Activated CD4-positive, alpha-beta T cell treated with anti-CD3 and anti-CD28 coated beads for 24 hours (primary cell): ENCODE results near the gene RAI1.
"Not testable (repeated sequence)": the region's sequence is repeated elsewhere in the genome, so short reads cannot be mapped to it uniquely, and the experiment has no call there.

Experiments
- DNase-seq, 2 donors: peaks; one replicate each; pipeline ENCODE4 v3.0.0-alpha.2; 2020; ENCODE audit warnings: low read depth in 2 of 2

Gene RAI1

DNA sequence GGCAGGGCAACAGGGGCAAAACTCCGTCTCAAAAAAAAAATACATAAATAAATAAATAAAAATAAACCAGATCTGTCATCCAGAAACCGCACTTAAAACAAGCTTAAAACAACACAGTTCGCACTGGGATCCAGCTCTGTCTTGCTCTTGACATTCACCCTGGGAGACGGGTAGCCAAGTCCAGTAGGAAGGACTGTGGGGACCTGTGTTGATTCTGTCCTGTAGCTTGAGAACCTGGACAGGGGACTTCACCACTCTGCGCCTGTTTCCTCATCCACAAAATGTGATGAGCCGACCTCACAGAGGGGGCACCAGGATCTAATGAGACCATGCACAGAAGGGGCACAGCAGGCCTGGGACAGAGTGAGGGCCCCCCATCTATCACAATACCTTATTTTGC, 1.5 kb upstream of the RAI1 start:
- DNase-seq: no peak

- DNase-seq: no peak
These were observed 626 bp upstream of the RAI1 start for GRCh38 chr17:17680477-17681186.

DNA sequence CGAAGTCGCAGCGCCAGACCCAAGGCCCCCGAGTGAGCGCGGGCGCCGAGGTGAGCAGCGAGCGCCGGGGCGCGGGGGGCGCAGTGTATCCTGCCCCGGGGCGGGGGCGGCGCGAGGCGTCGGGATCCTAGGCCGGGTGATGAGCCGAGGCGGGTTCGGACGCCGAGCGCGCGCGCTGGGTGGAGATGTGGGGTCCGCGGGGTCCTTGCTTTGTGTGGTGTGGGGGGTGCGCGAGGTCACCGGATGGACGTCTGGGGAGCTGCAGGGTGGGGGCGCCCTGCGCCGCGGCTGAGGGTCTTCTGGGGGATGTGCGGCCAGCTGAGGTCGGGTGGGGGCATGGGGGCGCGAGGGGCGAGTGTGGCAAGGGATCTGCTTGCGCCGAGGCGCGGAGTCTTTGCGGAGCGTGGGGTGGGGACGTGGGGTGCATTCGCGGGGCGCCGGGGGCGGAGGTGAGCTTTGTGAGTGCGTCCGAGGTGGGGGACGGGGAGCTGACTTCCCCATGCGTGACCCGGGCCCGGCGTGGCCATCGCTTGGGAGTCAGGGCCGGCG, 560 bp downstream of the RAI1 start:
- peak in 1 of 2 donors; percentile 18 for DNase-seq

- peak in 1 of 2 donors; percentile 40 for DNase-seq
These were observed 1.1 kb downstream of the RAI1 start for GRCh38 chr17:17682293-17682736.

DNA sequence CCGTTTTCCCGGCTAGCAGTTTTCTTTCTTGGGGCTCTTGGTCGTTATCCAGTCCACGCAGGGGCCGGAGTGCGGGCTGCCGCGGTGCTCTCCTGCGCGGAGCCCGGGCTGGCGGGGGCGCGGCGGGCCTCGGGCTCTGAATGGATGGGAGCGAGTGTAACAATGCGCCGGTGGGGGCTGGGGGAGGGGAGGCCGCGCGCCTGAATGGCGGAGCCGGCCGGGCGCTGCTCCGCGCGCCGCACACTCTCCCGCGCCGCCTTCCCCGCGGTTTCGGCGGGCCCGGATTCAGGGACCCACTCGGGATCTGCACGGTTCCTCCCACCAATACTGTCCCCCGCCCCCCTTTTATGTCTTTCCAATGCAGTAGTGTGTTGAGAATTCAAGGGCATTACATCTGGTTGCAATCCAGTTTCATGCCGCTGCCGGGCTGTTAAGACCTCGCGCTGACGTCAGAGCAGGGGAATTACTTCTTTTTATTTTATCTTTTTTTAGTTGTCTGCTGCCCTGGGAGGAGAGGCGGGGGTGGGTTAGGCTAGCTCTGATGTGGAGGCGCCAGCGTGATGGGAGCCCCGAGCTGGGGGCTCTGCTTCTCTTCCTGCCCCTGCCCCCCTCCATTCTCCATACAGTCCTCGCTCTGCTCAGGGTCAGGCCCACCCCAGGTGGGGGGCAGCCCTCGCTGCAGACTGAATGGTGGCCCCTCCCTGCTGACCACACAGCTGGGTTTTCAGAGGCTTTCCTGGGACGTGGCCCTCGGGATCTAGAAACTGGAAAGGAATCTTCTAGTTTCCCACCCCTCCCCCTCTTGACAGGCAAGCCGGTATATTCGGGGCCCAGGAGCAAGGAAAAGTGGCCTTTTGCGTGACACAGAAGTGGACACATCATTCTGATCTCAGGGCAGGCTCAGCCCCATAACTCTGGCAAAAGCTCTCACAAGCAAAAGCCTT, 1.8 kb downstream of the RAI1 start:
- peak; percentile 49 to 56 for DNase-seq

DNA sequence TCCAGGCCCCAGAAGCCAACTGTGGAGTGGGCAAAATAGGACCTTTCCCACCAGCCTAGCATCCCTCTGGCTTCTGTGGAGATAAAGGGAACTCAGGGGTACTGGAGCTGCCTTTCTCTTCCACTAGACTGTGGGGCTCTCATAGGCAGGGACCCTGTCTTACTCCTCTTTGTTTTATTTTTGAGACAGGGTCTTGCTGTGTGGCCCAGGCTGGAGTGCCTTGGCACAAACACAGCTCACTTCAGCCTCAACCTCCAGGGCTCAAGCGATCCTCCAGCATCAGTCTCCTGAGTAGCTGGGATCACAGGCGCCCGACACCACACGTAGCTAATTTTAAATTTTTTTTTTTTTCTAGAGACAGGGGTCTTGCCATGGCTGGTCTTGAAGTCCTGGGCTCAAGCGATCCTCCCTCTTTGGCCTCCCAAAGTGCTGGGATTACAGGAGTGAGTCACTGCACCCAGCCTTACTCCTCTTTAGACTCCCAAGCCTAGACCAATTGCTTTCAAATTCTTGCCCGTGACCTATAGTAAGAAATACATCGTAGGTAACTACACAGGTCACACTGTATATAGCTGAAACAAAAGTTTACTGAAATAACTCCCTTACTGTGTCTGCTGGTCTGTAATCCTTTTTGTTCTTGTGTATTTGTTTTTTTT, 2.6 kb downstream of the RAI1 start:
- no peak for DNase-seq

- no peak for DNase-seq
These were observed 3.9 kb downstream of the RAI1 start for GRCh38 chr17:17684906-17685774.

DNA sequence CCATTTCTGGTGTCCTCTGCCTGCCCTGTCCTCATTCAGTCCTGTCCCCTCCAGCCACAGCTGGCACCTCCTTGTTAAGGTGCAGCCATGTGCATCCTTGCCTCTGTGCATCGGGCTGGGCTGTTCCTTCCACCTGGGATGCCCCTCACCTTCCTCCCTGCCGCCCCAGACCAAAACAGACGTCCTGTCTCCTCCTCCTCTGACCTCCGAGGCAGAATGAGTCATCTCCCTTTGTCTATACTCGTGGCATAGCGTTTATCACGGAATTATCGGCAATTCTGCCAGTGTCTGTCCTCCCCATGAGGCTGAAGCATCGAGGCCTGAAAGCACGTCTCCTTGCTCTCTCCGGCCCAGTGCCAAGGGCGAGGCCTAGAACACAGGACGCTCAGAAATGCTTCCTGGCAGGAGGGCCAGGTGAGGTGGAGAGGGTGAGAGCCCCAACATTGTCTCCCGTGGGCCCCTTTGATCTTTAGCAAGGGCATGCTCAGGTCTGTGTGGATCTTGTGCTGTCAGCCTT, 4.6 kb downstream of the RAI1 start:
- no peak for DNase-seq

GRCh38 chr17:17689312-17689711, 8.1 kb downstream of the RAI1 start:
- DNase-seq: no peak

GRCh38 chr17:17690233-17690632, 9.0 kb downstream of the RAI1 start:
- not testable (repeated sequence) for DNase-seq

DNA sequence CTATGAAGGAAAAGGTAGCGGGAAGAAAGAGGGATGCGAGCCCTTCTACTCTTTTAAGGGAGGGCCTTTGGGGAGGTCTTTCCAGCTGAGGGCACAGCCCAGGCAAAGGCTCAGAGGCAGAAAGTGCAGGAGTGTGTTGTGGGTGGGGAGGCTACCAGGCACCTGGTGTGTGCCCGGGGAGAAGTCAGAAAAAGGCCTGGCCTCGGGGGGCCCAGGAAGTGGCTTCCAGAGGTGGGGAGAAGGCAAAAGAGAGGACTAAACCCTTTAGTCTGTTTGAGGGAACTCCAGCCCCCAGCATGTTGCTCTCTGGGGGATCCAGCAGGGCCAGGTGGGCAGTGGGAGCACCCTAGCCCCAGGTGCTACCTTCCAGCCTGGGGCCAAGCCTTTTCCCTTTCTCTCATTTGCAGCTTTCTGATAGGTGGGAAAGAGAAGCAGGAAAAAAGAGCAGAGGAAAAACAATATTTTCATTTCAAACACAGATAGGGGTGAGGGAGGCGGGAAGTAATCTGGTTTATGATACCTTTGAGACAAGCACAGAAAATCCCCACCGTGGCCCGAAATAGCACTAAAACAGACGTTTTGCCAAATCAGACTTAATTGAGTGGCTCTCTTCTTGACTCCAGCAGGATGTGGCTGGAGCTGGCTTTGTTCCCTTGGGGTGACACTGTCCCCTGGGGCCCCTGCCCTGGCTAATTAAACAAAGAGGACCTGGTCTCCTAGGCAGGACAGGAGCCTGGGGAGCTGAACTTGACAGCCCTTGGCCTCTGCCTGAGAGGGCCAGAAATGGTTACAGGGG, 10.4 kb downstream of the RAI1 start:
- DNase-seq: no peak

GRCh38 chr17:17692353-17693252, 11.3 kb downstream of the RAI1 start:
- no peak for DNase-seq

DNA sequence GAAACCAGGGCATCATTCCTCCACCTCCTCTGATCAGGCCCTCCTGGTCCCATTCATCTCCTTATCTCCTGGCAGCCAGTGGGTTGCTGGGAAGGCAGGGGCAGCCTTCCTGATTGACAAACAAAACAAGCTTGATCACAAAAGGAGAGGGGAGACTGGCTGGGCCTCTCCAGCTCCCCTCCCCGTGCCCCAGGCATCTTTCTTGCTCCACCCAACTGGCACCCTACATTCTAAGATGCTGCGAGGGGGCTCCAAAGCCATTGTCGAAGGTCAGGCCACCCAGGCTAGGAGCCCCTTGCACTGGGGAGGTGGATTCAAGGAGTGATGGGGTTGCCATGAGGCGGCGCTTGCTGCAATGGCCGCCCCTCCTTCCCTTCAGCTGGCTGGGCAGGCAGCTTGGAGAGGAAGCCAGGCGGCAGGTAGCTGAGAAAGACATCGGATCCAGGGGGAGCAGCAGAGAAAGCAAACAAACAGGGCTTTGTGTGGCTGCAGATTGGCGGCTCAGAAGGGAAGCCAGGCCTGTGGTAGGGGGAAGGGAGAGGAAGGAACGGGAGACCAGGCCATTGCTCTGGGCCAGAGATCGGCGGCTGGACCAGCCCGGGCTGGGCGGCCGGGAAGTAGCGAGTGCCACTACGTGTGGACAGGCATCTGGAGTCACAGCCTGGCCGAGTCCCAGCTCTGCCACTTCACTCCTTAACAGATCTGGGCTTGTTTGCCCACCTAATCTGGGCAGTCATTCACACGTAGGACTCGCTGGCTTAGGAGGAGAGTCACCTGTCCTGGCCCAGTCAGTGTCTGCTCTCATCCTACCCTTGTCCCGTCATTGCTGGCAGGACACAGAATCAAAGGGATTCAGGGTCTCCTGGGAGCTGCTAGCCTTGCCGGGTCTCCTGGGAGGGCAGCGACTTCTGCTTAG, 12.3 kb downstream of the RAI1 start:
- DNase-seq: no peak

GRCh38 chr17:17694169-17695081, 13.2 kb downstream of the RAI1 start:
- DNase-seq: peak; percentile 38 to 46

- DNase-seq: no peak
These were observed 14.8 kb downstream of the RAI1 start for GRCh38 chr17:17696085-17696484.

DNA sequence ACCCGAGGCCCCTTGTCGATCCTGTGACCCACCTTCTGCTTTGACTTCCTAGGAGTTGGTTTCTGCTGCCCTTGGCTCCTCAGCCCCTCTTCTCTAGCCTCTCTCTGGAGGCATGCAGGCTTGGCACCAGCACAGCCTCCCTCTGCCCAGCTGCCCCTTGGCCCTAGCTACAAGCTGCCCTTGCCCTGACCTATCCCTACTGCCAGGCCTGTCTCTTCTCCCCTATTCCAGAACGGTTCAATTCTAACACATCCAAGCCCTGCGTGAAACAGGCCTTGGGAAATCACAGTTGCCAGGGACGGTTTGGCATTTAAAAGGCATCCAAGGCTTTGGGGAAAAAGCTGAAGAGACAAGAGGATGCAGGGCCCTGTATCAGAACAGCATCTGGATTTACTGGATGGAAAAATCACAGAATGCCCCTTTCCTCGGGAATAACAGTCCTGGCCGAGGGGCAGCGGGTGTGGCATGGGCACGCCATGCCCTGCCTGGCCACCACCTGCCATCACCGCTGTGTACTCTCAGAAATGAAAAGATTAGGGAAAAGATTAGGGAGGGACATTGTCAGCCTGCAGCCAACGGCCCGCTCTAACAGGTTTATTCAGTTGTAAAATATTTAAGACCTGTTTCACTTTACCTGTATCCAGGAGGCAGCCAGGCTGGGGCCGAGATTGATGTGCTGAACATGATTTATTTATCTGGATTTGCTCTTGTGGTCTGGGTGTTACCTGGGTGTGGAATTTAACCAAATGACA, 15.8 kb downstream of the RAI1 start:
- no peak for DNase-seq
